GM12801 (cell line): ENCODE data around the gene HMCN2.

Experiments used
- CTCF ChIP-seq: IDR thresholded peaks from one replicate; pipeline ENCODE4 v1.5.1; 2011; ENCODE audit warnings: control low read depth; ENCODE audit not compliant: insufficient read length; ENCODE audit errors: extremely low read depth

Gene HMCN2

DNA sequence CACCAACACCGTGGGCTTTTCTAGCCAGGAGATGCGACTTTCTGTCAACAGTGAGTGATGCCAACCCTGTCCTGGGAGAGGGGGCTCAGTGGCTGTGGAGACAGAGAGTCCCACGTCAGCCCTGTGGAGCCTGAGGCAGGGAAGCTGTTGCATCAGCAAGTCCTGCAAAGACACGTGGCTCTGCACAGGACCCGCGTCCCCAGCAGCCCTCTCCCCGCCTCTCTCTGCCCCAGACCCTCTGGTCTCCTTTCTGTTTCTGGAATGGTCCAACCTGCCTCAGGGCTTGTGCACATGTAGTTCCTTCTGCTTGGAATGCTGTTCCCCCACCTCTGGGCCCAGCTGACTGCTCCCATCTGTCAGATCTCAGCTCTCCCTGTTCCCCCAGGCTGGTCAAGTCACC, 60.4 kb downstream of the HMCN2 start:
- TF ChIP-seq CTCF: no peak

- TF ChIP-seq CTCF: no peak
Observed at GRCh38 chr9:130327070-130327780, 61.7 kb downstream of the HMCN2 start.

- TF ChIP-seq CTCF: no peak
Observed at GRCh38 chr9:130327781-130328348, 62.3 kb downstream of the HMCN2 start.

DNA sequence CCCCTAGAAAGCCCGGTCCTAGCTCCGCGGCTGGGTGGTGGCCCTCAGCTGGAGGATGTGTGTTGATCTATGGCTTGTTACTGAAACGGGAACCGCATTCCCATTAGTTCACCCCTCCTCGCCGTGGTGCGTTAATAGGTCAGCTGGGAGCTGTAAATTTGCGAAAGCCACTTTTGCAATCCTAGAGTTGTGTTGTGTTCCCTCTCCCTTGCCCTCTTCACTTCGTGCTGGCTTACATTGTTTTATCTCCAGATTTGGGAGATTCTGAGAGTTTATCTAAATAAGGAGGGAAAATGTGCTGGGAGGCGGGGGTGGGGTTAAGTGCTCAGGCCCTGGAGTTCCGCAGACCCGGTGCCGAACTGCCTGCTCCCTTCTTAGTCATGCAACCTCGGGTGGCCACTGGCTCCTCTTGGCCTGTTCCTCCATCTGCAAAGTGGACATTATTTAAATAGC, 62.8 kb downstream of the HMCN2 start:
- no peak for TF ChIP-seq CTCF

GRCh38 chr9:130329061-130329460, 63.5 kb downstream of the HMCN2 start:
- TF ChIP-seq CTCF: no peak

GRCh38 chr9:130330202-130330862, 64.8 kb downstream of the HMCN2 start:
- TF ChIP-seq CTCF: no peak

- no peak for TF ChIP-seq CTCF
Observed at GRCh38 chr9:130331061-130331460, 65.5 kb downstream of the HMCN2 start.
